Hepatocyte (in vitro differentiated cells): ENCODE data around the gene HEPACAM.

ENCODE experiments used
- EZH2 ChIP-seq: fragments of 200-600 bp; sonication (generic); IDR thresholded peaks from 2 replicates; pipeline ENCODE4 v1.6.1; 2016; ENCODE audit warnings: antibody characterized with exemption, mild to moderate bottlenecking, borderline replicate concordance
- TF ChIP-seq, protein P1 (sequence below): fragments of 200-600 bp; sonication (generic); IDR thresholded peaks from 2 replicates; pipeline ENCODE4 v1.5.1; 2016; ENCODE audit warnings: antibody characterized with exemption, mild to moderate bottlenecking; ENCODE audit not compliant: poor library complexity

DNA sequence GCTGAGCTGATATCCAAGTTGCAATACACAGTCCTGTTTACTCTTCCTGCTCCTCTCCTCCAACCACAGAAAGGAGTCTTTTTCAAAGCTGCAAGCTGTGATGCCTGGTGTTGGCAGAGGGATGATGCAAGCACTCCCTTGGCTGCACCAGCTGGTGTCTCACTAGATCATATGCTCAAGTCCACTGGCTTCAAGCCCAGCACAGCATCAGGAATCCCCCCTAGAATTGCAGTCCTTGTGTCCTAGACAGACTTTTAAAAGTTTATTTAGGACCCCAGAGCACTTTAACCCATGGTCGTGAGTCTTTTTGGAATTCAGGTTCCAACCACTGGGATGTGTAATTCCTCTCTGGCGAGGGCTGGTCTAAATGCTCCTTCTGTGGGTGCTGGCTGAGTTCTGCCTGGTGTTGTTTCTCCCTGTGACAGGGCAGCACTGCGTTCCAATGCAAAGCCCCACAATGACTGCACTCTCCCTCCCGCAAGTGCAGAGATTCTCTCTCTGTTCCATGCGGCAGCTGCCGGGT, 18.7 kb downstream of the HEPACAM start:
- TF ChIP-seq, protein P1, sequence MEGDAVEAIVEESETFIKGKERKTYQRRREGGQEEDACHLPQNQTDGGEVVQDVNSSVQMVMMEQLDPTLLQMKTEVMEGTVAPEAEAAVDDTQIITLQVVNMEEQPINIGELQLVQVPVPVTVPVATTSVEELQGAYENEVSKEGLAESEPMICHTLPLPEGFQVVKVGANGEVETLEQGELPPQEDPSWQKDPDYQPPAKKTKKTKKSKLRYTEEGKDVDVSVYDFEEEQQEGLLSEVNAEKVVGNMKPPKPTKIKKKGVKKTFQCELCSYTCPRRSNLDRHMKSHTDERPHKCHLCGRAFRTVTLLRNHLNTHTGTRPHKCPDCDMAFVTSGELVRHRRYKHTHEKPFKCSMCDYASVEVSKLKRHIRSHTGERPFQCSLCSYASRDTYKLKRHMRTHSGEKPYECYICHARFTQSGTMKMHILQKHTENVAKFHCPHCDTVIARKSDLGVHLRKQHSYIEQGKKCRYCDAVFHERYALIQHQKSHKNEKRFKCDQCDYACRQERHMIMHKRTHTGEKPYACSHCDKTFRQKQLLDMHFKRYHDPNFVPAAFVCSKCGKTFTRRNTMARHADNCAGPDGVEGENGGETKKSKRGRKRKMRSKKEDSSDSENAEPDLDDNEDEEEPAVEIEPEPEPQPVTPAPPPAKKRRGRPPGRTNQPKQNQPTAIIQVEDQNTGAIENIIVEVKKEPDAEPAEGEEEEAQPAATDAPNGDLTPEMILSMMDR, result no peak
- TF ChIP-seq EZH2, result no peak
